WI38 (cell line): ENCODE data around the gene CAMK2N2.

Source experiments
- H3K4me3 ChIP-seq: 2 replicates; pipeline ENCODE4 v1.5.1; 2011; ENCODE audit warnings: low read depth, mild to moderate bottlenecking, control low read depth, low read length
- CTCF ChIP-seq: IDR thresholded peaks from 2 replicates; pipeline ENCODE4 v1.5.1; 2012; ENCODE audit warnings: low read depth, mild to moderate bottlenecking, control low read depth, low read length

CAMK2N2 gene

GRCh38 chr3:184237807-184238206, 23.5 kb downstream of the CAMK2N2 start:
- no peak for TF ChIP-seq CTCF
- no peak overlapping the region for H3K4me3 ChIP-seq

- no peak for TF ChIP-seq CTCF
- no peak overlapping the region for H3K4me3 ChIP-seq
Observed at GRCh38 chr3:184237211-184237610, 24.1 kb downstream of the CAMK2N2 start.

GRCh38 chr3:184236636-184237035, 24.7 kb downstream of the CAMK2N2 start:
- no peak for TF ChIP-seq CTCF
- H3K4me3 ChIP-seq, result no peak overlapping the region

GRCh38 chr3:184236033-184236410, 25.3 kb downstream of the CAMK2N2 start:
- no peak for TF ChIP-seq CTCF

GRCh38 chr3:184235381-184236032, 25.8 kb downstream of the CAMK2N2 start:
- no peak for TF ChIP-seq CTCF
- no peak overlapping the region for H3K4me3 ChIP-seq

More at GRCh38 chr3:184236033-184236410, 25.3 kb downstream of the CAMK2N2 start:
- no peak overlapping the region for H3K4me3 ChIP-seq

- no peak for TF ChIP-seq CTCF
- H3K4me3 ChIP-seq, result no peak overlapping the region
Observed at GRCh38 chr3:184234671-184235380, 26.5 kb downstream of the CAMK2N2 start.

GRCh38 chr3:184234224-184234623, 27.1 kb downstream of the CAMK2N2 start:
- no peak for TF ChIP-seq CTCF

More at GRCh38 chr3:184234224-184234623, 27.1 kb downstream of the CAMK2N2 start:
- H3K4me3 ChIP-seq, result no peak overlapping the region
